ENCODE results near the gene DTD2. TPM values are rescaled to one million over a fixed set of nuclear protein-coding genes. Genes with fewer than 3 reads are reported as not detected.

Gene DTD2
- total RNA-seq, 4 donors from 2014 or later, result 7.5 to 62.7 (median 25.9) TPM

DNA sequence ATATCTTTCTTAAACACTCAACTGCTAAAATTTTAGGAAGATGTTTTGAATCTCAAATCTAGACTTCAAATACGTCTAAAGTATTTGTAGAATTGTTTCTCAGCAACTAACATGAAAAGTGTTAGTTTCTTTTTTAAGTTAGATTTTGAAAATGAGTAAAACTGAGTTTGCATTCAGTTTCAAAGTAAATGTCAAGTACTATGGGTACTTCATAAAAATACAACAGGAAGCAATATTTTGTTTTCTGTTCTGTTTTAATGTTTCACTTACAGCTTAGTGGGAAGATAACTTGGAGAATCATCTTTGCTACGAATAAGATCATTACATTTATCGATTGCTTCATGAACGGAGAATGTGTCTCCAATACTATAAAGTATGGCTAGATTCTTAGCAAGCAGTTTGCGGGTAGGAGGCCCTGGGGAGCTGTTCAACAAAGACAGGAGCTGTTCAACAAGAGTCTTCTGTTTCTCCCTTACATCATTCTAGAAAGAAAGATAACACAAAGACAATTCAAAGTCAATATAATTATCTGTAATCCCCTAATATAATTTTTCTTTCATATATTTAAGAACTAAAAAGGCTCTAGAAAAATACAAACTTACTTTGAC is 57.2 kb downstream of the DTD2 start:
- Histone ChIP-seq H3K4me3 (no peak overlapping the region), H3K27me3 (no peaks in the 10 kb centered on the region), H3K36me3 (peaks cover 0 to 3% (median 0%) of the 10 kb centered on the region in 4 donors), H3K9me3 (no peaks in the 10 kb centered on the region), H3K4me1 (peaks cover 0 to 33% (median 12%) of the 10 kb centered on the region in 4 donors), H3K27ac (no peak overlapping the region)
- no peak for TF ChIP-seq EP300 (IDR thresholded peaks at IDR 0.05; ENCODE audit: low read depth)
- TF ChIP-seq, protein P1, sequence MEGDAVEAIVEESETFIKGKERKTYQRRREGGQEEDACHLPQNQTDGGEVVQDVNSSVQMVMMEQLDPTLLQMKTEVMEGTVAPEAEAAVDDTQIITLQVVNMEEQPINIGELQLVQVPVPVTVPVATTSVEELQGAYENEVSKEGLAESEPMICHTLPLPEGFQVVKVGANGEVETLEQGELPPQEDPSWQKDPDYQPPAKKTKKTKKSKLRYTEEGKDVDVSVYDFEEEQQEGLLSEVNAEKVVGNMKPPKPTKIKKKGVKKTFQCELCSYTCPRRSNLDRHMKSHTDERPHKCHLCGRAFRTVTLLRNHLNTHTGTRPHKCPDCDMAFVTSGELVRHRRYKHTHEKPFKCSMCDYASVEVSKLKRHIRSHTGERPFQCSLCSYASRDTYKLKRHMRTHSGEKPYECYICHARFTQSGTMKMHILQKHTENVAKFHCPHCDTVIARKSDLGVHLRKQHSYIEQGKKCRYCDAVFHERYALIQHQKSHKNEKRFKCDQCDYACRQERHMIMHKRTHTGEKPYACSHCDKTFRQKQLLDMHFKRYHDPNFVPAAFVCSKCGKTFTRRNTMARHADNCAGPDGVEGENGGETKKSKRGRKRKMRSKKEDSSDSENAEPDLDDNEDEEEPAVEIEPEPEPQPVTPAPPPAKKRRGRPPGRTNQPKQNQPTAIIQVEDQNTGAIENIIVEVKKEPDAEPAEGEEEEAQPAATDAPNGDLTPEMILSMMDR (IDR thresholded peaks at IDR 0.05), result no peak
- TF ChIP-seq POLR2A (IDR thresholded peaks at IDR 0.05), result no peak
- TF ChIP-seq POLR2AphosphoS5 (IDR thresholded peaks at IDR 0.05), result no peak
- intact Hi-C loops (cut with DNase I; ENCODE audit: low total_unique reads), result no loop called here
- DNase-seq, result no peak
- 77 to 94% methylated on average over 5 of the region's 5 CpGs for WGBS, 2 donors (ENCODE audit: low coverage in 1 of 2)
- in situ Hi-C loops (cut with MboI; ENCODE audit: low pct_ligation_motif_present in 1 of 4, low pct_unique_long_range_greater_than_20kb in 1 of 4, low sequenced_read_pairs in 3 of 4), result no loop called here

Other genes starting within 250 kb of the DTD2 start
- 100 to 1,000 TPM; 111 to 237 (median 154) TPM for gene HECTD1, start 249.7 kb downstream of the DTD2 start, total RNA-seq
- gene HEATR5A, start 37.0 kb downstream of the DTD2 start, total RNA-seq, result 10 to 100 TPM; 15.3 to 58.4 (median 38.5) TPM
- not detected for gene GPR33, start 30.5 kb upstream of the DTD2 start, total RNA-seq
- gene NUBPL, start 103.9 kb upstream of the DTD2 start, total RNA-seq, result 10 to 100 TPM in 2 of 4 donors, 1 to 10 TPM in 2; 1.9 to 45.2 (median 11.6) TPM